Nucleus accumbens (tissue), 56 donors: ENCODE measurements around the gene VSX1.

Experiments
- DNase-seq, 56 donors: peaks; one replicate each; lab custom pipeline; 2025; lab: John Stamatoyannopoulos, UW

VSX1 gene

GRCh38 chr20:25055711-25056495 is 26.0 kb downstream of the VSX1 start:
- DNase-seq: no peak

DNA sequence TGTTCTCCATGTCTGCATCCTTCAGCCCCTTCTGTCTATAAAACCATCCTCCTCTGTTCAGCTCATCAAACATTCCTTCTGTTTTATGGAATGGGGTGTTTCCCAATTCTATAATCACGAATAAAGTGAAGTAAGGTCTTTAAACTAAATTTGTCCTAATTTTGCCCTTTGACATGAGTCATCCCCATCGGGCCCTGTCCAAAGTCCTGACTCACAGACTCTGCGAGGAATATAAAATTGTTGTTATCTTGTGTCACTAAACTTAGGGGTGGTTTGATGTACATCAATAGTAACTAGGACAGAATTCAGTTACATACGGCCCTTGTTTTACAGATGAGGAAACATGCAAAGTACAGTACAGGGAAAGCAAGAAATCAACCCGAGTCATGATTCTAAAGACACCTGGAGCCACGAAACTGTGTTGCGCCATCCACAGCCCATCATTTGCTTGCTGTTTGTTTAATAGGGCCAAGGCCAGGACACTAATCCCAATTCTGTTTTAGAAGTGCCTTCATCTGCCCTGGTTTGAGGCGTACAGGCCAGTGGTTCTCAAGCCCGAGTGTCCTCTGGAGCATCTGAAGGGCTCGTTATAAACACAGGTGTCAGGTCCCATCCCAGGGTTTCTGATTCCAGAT is 26.8 kb downstream of the VSX1 start:
- no peak for DNase-seq

DNA sequence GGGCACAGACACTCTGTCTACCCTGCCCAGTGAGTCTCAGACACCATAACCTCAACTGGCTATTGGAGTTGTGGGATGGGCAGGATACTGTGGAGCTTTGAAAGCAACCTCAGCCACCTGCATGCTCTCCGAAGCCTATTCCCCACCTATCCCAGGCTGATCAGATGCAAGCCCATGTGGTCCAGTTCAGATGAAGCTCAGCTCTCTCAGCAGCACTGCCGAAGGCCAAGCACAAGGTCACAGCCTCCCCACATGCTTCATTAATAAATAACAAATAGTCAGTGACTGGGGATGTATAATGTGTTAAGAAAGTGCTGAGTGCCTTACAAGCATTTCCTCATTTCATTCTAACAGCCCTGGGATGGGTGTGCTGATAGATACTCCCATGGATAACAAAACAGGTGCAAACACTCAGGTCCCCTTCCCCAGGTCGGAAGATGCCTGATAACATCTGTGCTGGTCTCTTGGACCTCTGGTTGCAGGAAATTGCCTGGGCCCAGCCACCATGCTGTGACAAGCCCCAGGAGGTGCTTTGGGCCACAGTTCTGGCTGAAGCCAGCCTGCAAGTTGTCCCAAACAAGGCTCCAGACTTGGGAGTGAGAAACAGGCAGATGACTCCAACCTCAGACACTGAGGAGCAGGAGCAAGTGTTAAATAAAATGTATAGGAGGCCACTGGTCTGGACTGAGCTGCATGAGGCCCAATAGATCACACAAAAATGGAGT is 27.7 kb downstream of the VSX1 start:
- DNase-seq: no peak

DNA sequence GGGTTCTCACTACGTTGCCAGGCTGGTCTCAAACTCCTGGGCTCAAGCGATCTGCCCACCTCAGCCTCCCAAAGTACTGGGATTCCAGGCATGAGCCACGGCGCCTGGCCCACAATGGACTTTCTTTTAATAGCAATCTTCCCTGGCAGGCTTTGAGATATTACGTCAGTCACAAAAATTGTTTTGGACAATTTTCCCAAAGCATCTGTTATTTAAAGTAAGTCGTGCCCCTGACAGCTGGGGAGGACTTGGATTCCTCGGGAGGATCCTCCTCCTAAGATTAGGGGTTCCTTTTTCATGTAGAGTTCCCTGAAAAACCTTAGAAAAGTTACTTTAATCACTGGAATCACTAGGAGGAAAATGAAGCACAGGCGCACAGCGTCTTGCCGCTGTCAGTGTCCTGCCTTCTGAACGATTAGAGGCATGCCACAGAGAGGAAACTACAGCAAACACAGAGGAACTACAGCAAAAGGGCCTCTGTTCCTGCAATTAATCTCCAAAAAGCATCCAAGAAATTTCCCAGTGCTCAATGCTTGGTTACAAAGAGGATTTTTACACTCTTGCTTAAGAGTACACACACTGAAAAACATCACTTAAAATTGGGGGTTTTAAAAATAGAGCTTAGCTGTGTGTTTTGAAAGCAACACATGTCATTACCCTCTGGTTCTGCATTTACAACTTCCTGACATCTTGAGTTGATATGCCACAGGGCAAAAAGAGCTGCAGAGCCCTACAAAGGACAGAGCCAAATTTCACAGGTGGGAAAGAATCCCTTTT is 28.5 kb downstream of the VSX1 start:
- no peak for DNase-seq

DNA sequence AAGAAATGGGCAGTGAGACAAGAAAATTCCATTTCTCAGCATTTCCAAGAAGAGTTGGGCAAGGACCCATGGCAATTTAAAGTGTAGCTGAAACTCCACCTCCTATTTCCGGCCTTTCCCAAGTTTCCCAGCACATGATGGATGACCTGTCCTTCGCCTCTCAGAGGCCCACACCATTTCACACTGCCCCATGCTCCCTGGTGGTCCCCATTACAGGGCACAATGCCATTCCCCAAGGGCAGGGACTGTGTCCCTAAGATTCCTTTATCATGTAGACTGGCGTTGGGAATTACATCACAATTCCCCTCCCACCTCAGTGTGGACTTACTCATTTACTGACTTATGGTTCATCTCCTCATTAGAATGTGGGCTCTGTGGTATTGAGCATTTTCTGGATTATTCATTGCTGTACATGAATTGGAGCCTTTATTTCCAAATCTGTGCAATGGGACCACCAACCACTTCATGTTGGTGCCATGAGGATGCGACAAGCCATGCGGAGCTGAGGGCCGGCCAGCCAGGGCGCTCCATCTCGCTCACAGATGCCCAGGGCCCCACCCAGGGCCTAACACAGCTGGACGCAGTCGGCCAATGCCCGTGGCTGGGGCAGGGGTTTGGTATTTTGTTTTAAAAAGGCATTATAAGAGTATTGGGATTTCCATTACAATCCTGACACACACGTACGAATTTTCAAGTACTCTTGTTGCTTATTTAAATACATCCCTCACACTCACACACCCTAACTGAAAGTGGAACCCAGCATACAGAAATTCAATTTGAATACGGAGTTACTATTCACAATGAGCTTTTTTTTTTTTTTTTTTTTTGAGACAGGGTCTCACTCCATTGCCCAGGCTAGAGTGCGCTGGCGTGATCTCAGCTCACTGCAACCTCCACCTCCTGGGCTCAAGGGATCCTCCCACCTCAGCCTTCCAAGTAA is 29.4 kb downstream of the VSX1 start:
- no peak for DNase-seq

- no peak for DNase-seq
Observed at GRCh38 chr20:25051386-25052155, 30.4 kb downstream of the VSX1 start.

DNA sequence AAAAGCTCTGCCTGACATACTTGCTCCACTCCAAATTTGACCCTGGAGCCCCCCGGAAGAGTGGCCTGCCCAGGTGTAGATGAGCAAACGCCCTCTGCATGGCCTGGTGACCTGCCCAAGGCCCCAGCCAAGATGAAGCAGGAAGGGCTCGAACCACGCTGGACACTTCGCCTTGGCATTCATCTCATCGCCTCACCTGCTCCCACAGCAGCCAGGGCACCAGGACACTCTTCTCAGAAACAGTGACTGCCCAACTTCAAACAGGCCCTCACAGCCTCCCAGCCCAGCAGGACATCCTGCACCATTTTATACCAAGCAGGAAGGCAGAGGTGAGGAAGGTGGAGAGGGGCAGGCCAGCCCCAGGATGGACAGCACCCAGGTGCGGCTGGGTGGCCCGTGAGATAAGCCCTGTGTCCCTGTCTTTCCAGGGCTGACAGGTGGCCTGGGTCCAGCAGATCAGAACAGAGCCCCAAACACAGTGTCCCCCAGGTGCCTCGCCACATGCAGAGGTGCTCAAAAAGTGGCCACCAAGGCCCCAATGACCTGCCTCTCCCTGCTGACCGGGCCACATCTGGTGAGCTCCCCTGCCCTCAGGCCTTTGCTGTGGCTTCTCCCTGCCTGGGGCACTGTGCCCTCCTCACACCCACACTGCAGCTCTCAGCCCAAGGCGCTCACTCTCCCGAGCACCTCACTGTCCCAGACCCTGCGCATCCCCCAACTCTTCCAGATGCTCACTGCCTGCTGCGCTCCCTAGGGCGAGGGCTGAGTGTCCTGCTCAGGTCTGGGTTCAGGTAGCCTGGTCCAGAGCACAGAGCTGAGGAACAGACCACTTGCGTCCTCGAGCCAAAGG is 31.2 kb downstream of the VSX1 start:
- DNase-seq: no peak

- no peak for DNase-seq
Observed at GRCh38 chr20:25050082-25050481, 31.9 kb downstream of the VSX1 start.

GRCh38 chr20:25049261-25050060 is 32.5 kb downstream of the VSX1 start:
- DNase-seq: no peak

- DNase-seq: no peak
Observed at GRCh38 chr20:25048519-25048952, 33.4 kb downstream of the VSX1 start.

- DNase-seq: no peak
Observed at GRCh38 chr20:25047766-25048165, 34.2 kb downstream of the VSX1 start.

DNA sequence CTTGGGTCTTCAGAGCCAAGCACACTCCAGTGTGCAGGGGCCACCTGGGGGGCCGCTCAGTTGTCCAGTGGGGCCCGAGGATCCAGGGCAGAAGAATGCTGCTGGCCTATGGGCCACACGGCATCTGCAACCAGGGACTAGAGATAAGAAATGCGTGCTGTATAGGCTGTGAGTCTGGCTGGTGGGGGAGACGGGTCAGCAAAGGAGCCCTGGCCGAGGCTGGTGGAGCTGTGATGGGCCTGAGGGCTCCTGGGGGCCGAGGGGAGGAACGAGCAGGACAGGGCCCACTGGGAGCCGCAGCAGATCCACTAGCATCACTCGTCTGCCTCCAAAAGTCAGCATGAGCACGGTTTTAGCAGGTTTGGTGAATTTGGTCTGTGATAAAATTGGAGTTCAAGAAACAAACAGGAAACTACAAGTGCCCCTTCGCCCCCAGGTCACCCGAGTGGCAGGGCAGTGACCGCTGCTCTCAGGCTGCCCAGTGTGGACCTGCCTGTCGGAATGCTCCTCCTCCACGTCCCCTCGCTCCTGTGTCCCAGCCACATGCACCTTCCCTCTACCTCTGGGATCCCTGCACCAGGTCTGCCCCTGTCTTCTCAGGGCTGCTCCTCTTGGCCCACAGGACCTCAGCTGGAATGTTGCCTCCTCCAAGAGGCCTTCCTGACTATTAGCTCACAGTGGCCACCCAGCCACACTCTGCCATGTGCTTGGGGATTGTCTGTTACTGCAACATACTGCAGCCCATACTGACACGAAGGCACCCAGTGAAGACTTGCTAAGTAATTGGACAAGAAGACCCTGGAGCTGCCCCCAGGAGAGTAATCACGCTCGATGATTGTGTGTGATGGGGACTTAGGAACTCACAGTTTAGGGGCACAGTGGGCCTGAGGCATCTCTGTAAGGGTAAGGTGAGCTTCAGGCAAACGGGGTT is 34.9 kb downstream of the VSX1 start:
- no peak for DNase-seq

GRCh38 chr20:25046181-25046641 is 35.7 kb downstream of the VSX1 start:
- no peak for DNase-seq

- DNase-seq: no peak
Observed at GRCh38 chr20:25045343-25045712, 36.6 kb downstream of the VSX1 start.

DNA sequence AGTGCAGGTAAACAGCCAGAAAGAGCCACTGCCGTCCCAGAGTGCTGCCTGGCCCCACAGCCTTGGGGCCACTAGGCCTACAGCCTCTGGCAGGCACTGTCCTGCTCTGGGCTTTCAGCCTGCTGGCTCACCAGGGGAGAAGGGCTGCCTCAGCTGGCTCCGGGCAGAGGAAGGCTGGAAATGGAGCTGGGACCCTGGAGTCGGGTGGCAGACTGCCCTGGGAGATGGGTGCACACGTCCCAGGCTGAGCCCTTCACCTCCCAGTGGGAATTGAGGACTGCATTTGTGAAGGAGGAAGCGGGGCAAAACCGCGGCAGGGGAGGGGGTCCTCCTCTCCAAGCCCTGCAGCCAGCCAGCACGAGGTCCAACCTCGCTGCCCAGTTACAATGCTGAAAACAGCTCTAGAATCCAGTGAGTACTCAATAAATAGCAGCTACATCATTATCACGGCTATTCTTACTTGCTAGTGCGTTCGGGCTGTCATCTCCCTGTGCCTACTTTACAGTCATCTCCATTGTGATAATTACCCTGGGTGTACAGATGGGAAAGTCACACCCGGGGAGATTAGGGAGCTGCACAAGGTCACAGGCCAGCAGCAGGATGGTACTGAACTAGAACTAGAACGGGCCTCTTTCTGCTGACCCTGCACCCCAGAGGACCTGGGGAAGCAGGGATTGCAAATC is 37.1 kb downstream of the VSX1 start:
- DNase-seq: peak in 42 of 56 donors; percentile 26 to 86 (median 56)
